ENCODE results near the gene ZPBP2.

- TF ChIP-seq, protein P1, sequence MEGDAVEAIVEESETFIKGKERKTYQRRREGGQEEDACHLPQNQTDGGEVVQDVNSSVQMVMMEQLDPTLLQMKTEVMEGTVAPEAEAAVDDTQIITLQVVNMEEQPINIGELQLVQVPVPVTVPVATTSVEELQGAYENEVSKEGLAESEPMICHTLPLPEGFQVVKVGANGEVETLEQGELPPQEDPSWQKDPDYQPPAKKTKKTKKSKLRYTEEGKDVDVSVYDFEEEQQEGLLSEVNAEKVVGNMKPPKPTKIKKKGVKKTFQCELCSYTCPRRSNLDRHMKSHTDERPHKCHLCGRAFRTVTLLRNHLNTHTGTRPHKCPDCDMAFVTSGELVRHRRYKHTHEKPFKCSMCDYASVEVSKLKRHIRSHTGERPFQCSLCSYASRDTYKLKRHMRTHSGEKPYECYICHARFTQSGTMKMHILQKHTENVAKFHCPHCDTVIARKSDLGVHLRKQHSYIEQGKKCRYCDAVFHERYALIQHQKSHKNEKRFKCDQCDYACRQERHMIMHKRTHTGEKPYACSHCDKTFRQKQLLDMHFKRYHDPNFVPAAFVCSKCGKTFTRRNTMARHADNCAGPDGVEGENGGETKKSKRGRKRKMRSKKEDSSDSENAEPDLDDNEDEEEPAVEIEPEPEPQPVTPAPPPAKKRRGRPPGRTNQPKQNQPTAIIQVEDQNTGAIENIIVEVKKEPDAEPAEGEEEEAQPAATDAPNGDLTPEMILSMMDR (IDR thresholded peaks at IDR 0.05) = no peak
- no peak for TF ChIP-seq POLR2A (IDR thresholded peaks at IDR 0.05)
These were observed 47.6 kb downstream of the ZPBP2 start for GRCh38 chr17:39915559-39915958.

Data from upper lobe of left lung (tissue), 4 donors.